Measurements from ENCODE around the gene FOXN3. TPM values are rescaled to one million over a fixed set of nuclear protein-coding genes. Genes with fewer than 3 reads are reported as not detected.

Gene FOXN3
- total and polyA plus RNA-seq, 2 donors (not counting 1 experiment from before 2014, with no cell fraction given) = 27.9 to 33.3 TPM

GRCh38 chr14:89379891-89380820 is 36.9 kb downstream of the FOXN3 start:
- no peak for TF ChIP-seq EZH2 (IDR thresholded peaks at IDR 0.05; ENCODE audit: low read length, missing control alignments)
- no peak for TF ChIP-seq CTCF (conservative IDR thresholded peaks at IDR 0.05 in 1 of 2, IDR thresholded peaks at IDR 0.05 in 1 of 2; ENCODE audit: low read depth in 1 of 2, low read length in 2 of 2)
- no peak overlapping the region for H3K27ac ChIP-seq (ENCODE audit: insufficient read depth, low read length)
- no peaks in the 10 kb centered on the region for H4K20me1 ChIP-seq (ENCODE audit: control insufficient read depth, extremely low read depth, insufficient read depth, low read length)
- H3K9me3 ChIP-seq (ENCODE audit: control insufficient read depth, insufficient read depth, low read depth, low read length) = no peaks in the 10 kb centered on the region
- H3K4me3 ChIP-seq (replicated peaks in 1 of 4; ENCODE audit: control extremely low read depth in 1 of 4, insufficient read depth in 1 of 4, low read depth in 3 of 4, low read length in 4 of 4) = no peak overlapping the region
- no peak overlapping the region for H3K9ac ChIP-seq (ENCODE audit: insufficient read depth, low read length)
- H3K4me1 ChIP-seq (ENCODE audit: control insufficient read depth, extremely low read depth, insufficient read depth, low read length) = no peaks in the 10 kb centered on the region
- no peak for DNase-seq (ENCODE audit: low read depth in 2 of 2)
- H3K27me3 ChIP-seq (ENCODE audit: control insufficient read depth, insufficient read depth, low read length) = no peaks in the 10 kb centered on the region
- H3K79me2 ChIP-seq (ENCODE audit: control insufficient read depth, insufficient read depth, low read length) = no peaks in the 10 kb centered on the region
- H3K36me3 ChIP-seq (ENCODE audit: control insufficient read depth, insufficient read depth, low read length) = no peaks in the 10 kb centered on the region
- H3K4me2 ChIP-seq (ENCODE audit: extremely low read depth, insufficient read depth, low read length) = no peak overlapping the region
- no peak overlapping the region for H2AFZ ChIP-seq (ENCODE audit: low read length)

- H3K4me3 ChIP-seq (replicated peaks in 1 of 4; ENCODE audit: control extremely low read depth in 1 of 4, insufficient read depth in 1 of 4, low read depth in 3 of 4, low read length in 4 of 4) = no peak overlapping the region
- no peak overlapping the region for H3K9ac ChIP-seq (ENCODE audit: insufficient read depth, low read length)
- TF ChIP-seq EZH2 (IDR thresholded peaks at IDR 0.05; ENCODE audit: low read length, missing control alignments) (no peak), CTCF (conservative IDR thresholded peaks at IDR 0.05 in 1 of 2, IDR thresholded peaks at IDR 0.05 in 1 of 2; ENCODE audit: low read depth in 1 of 2, low read length in 2 of 2) (no peak)
- no peak overlapping the region for H2AFZ ChIP-seq (ENCODE audit: low read length)
- no peak for DNase-seq (ENCODE audit: low read depth in 2 of 2)
- no peaks in the 10 kb centered on the region for H3K79me2 ChIP-seq (ENCODE audit: control insufficient read depth, insufficient read depth, low read length)
- H3K4me2 ChIP-seq (ENCODE audit: extremely low read depth, insufficient read depth, low read length) = no peak overlapping the region
- no peaks in the 10 kb centered on the region for H3K9me3 ChIP-seq (ENCODE audit: control insufficient read depth, insufficient read depth, low read depth, low read length)
- no peaks in the 10 kb centered on the region for H3K36me3 ChIP-seq (ENCODE audit: control insufficient read depth, insufficient read depth, low read length)
- H3K27ac ChIP-seq (ENCODE audit: insufficient read depth, low read length) = no peak overlapping the region
- no peaks in the 10 kb centered on the region for H3K4me1 ChIP-seq (ENCODE audit: control insufficient read depth, extremely low read depth, insufficient read depth, low read length)
- H4K20me1 ChIP-seq (ENCODE audit: control insufficient read depth, extremely low read depth, insufficient read depth, low read length) = no peaks in the 10 kb centered on the region
- H3K27me3 ChIP-seq (ENCODE audit: control insufficient read depth, insufficient read depth, low read length) = no peaks in the 10 kb centered on the region
Observed at GRCh38 chr14:89379006-89379405, 38.0 kb downstream of the FOXN3 start.

GRCh38 chr14:89378119-89378518 is 38.9 kb downstream of the FOXN3 start:
- Histone ChIP-seq H3K4me2 (ENCODE audit: extremely low read depth, insufficient read depth, low read length) (no peak overlapping the region), H3K4me1 (ENCODE audit: control insufficient read depth, extremely low read depth, insufficient read depth, low read length) (no peaks in the 10 kb centered on the region), H3K9me3 (ENCODE audit: control insufficient read depth, insufficient read depth, low read depth, low read length) (no peaks in the 10 kb centered on the region), H3K79me2 (ENCODE audit: control insufficient read depth, insufficient read depth, low read length) (no peaks in the 10 kb centered on the region), H3K4me3 (replicated peaks in 1 of 4; ENCODE audit: control extremely low read depth in 1 of 4, insufficient read depth in 1 of 4, low read depth in 3 of 4, low read length in 4 of 4) (no peak overlapping the region), H3K27ac (ENCODE audit: insufficient read depth, low read length) (no peak overlapping the region), H4K20me1 (ENCODE audit: control insufficient read depth, extremely low read depth, insufficient read depth, low read length) (no peaks in the 10 kb centered on the region), H3K36me3 (ENCODE audit: control insufficient read depth, insufficient read depth, low read length) (no peaks in the 10 kb centered on the region), H2AFZ (ENCODE audit: low read length) (no peak overlapping the region), H3K27me3 (ENCODE audit: control insufficient read depth, insufficient read depth, low read length) (no peaks in the 10 kb centered on the region), H3K9ac (ENCODE audit: insufficient read depth, low read length) (no peak overlapping the region)
- no peak for TF ChIP-seq CTCF (conservative IDR thresholded peaks at IDR 0.05 in 1 of 2, IDR thresholded peaks at IDR 0.05 in 1 of 2; ENCODE audit: low read depth in 1 of 2, low read length in 2 of 2)
- TF ChIP-seq EZH2 (IDR thresholded peaks at IDR 0.05; ENCODE audit: low read length, missing control alignments) = no peak
- peak; percentile 17 to 89 for DNase-seq (ENCODE audit: low read depth in 2 of 2)
